ENCODE data around the gene FBXW7.

The FBXW7 gene

DNA sequence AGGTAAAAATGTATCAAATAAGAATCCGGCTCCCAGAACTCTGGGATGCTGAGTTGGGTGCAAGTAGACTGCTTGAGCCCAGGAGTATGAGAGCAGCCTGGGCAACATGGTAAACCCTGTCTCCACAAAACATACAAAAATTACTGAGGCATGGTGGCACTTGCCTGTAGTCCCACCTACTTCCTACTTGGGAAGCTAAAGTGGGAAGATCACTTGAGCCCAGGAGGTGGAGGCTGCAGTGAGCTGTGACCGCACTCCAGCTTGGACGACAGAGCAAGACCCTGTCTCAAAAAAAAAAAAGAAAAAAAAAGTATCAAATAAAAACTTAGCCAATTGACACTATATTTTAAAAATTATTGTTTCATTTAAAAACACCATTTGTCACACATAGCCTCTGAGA lies 84.4 kb downstream of the FBXW7 start:
- DNase-seq (ENCODE audit: low read depth) = no peak
- no peak overlapping the region for H3K4me3 ChIP-seq (ENCODE audit: low read depth, low read length)
- no peak for TF ChIP-seq CTCF (IDR thresholded peaks at IDR 0.05; ENCODE audit: low read depth, low read length, missing control alignments)
- in situ Hi-C loops (cut with HindIII; ENCODE audit: low sequenced_read_pairs) = no loop called here

DNA sequence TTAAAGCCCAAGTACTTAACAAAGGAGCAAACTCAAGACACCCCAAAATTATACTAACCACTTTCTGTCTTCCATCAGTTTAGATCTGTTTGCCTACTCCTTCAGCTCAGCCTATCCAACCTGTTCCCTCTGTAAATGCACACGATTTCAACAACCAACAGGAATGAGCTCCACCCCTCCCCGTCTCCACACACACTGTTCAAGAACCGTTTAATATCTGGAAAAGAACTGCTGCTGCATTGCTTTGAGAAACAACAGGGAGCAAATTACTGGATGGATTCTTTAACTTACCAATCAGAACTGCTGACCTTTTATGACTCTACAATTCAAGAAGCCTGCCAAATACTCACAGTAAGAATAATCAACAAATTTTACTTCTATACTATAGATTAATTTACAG lies 87.0 kb downstream of the FBXW7 start:
- TF ChIP-seq CTCF (IDR thresholded peaks at IDR 0.05; ENCODE audit: low read depth, low read length, missing control alignments) = no peak
- DNase-seq (ENCODE audit: low read depth) = no peak
- in situ Hi-C loops (cut with HindIII; ENCODE audit: low sequenced_read_pairs) = no loop called here
- no peak overlapping the region for H3K4me3 ChIP-seq (ENCODE audit: low read depth, low read length)

DNA sequence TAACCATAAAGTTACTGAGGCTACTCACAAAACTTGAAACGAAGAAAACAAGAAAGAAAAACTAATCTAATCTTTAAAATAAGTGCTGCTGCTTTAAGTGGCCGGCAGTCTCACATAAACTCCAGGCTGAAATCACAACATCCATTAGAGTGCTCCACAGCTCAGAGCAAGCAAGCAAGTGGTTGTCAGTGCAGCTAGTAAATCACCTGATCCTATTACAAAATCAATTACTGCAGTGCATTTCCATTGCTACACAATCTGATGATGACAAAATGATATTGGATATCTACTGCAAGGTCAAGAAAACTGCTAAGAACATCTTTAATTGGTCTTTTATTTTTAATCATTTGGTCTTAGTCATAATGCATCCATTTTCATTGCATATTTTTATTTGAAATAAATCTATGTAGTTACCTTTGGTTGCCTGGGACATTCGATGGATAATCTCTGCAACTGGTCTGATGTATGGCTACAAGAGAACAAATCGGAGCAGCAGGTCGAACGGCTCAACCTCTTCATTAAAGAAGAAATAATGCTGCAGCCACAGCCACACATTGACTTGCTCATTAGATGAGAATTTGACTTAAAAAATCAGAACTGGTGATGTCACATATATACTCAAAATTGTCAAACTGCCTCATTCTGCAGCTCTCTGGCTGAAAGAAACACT lies 87.7 kb downstream of the FBXW7 start:
- no peak for DNase-seq (ENCODE audit: low read depth)
- H3K4me3 ChIP-seq (ENCODE audit: low read depth, low read length) = no peak overlapping the region
- in situ Hi-C loops (cut with HindIII; ENCODE audit: low sequenced_read_pairs) = no loop called here
- no peak for TF ChIP-seq CTCF (IDR thresholded peaks at IDR 0.05; ENCODE audit: low read depth, low read length, missing control alignments)

- in situ Hi-C loops (cut with HindIII; ENCODE audit: low sequenced_read_pairs) = no loop called here
Measured at GRCh38 chr4:152443859-152444258, 92.0 kb downstream of the FBXW7 start.

GRCh38 chr4:152437561-152437960 lies 98.3 kb downstream of the FBXW7 start:
- in situ Hi-C loops (cut with HindIII; ENCODE audit: low sequenced_read_pairs) = no loop called here
- TF ChIP-seq CTCF (IDR thresholded peaks at IDR 0.05; ENCODE audit: low read depth, low read length, missing control alignments) = no peak
- DNase-seq (ENCODE audit: low read depth) = no peak
- no peak overlapping the region for H3K4me3 ChIP-seq (ENCODE audit: low read depth, low read length)

More at GRCh38 chr4:152443859-152444258, 92.0 kb downstream of the FBXW7 start:
- TF ChIP-seq CTCF (IDR thresholded peaks at IDR 0.05; ENCODE audit: low read depth, low read length, missing control alignments) = no peak
- no peak overlapping the region for H3K4me3 ChIP-seq (ENCODE audit: low read depth, low read length)
- DNase-seq (ENCODE audit: low read depth) = no peak

GRCh38 chr4:152436384-152436783 lies 99.5 kb downstream of the FBXW7 start:
- in situ Hi-C loops (cut with HindIII; ENCODE audit: low sequenced_read_pairs) = no loop called here
- no peak overlapping the region for H3K4me3 ChIP-seq (ENCODE audit: low read depth, low read length)
- TF ChIP-seq CTCF (IDR thresholded peaks at IDR 0.05; ENCODE audit: low read depth, low read length, missing control alignments) = no peak
- DNase-seq (ENCODE audit: low read depth) = no peak

Measured in astrocyte of the cerebellum (primary cell).